Uterus (tissue), 4 donors: Measurements from ENCODE around the gene TRAPPC11. TPM values are rescaled to one million over a fixed set of nuclear protein-coding genes. Genes with fewer than 3 reads are reported as not detected.
"Not testable (repeated sequence)": the region's sequence is repeated elsewhere in the genome, so short reads cannot be mapped to it uniquely, and the experiment has no call there.

Experiments used
- DNase-seq, 2 donors: peaks; one replicate each; pipeline ENCODE4 v3.0.0-alpha.2; 2019 to 2020
- H3K27ac ChIP-seq, 2 donors: fragments of 200-600 bp; sonication (generic); 1 replicate in 1 of 2; 2 replicates in 1 of 2; pipeline ENCODE4 v1.5.1; 2016 to 2018
- H3K27me3 ChIP-seq, 2 donors: fragments of 200-600 bp; sonication (generic); one replicate each; pipeline ENCODE4 v1.5.1; 2018 to 2019; ENCODE audit warnings: control low read depth in 1 of 2
- H3K36me3 ChIP-seq, 2 donors: fragments of 200-600 bp; sonication (generic); one replicate each; pipeline ENCODE4 v1.5.1; 2019; ENCODE audit warnings: control low read depth in 1 of 2
- H3K4me1 ChIP-seq, 2 donors: fragments of 200-600 bp; sonication (generic); one replicate each; pipeline ENCODE4 v1.5.1; 2018 to 2019; ENCODE audit warnings: control low read depth in 1 of 2
- H3K4me3 ChIP-seq, 2 donors: fragments of 200-600 bp; sonication (generic); 1 replicate in 1 of 2; 2 replicates in 1 of 2; pipeline ENCODE4 v1.5.1; 2018 to 2019; ENCODE audit warnings: mild to moderate bottlenecking in 1 of 2
- H3K9me3 ChIP-seq, 2 donors: fragments of 200-600 bp; sonication (generic); one replicate each; pipeline ENCODE4 v1.5.1; 2019; ENCODE audit warnings: control low read depth in 1 of 2
- CTCF ChIP-seq, 4 experiments: fragments of 200-600 bp in 2 of 4; fragments of 450-650 bp in 2 of 4; sonication (generic) in 2 of 4; IDR thresholded peaks; one replicate each; pipeline ENCODE4 v1.5.1; 2016 to 2019; ENCODE audit warnings: antibody characterized with exemption in 4 of 4, mild to moderate bottlenecking in 2 of 4, moderate library complexity in 1 of 4
- POLR2A ChIP-seq, 2 donors: fragments of 450-650 bp; IDR thresholded peaks; one replicate each; pipeline ENCODE4 v1.6.1; 2016; ENCODE audit warnings: antibody characterized with exemption in 2 of 2, mild to moderate bottlenecking in 1 of 2, moderate library complexity in 1 of 2
- intact Hi-C: fragments of 100-400 bp; cut with DNase I; formaldehyde crosslinking; loops from one replicate; pipeline ENCODE4 v1.15.1; 2023; ENCODE audit warnings: low total_unique reads
- total RNA-seq, 4 donors: library from RNA; depleted of rRNA in 3 of 4; stranded (reverse); fragments of >200 nt in 3 of 4; gene quantifications; one replicate each; pipeline versions ENCODE4 v1.1.0 to v1.2.4, GENCODE V29; 2014 to 2023
- donor health status: DM: yes; HTN: yes; CAD: no.

Gene TRAPPC11
- total RNA-seq, 4 donors from 2014 or later, result 18.4 to 96.8 (median 53.5) TPM

GRCh38 chr4:183626168-183626567, 32.9 kb upstream of the TRAPPC11 start:
- no peak for DNase-seq
- intact Hi-C loops, result no loop called here
- H3K4me1 ChIP-seq, result no peaks in the 10 kb centered on the region
- no peak for TF ChIP-seq CTCF (IDR thresholded peaks at IDR 0.05)
- no peak for TF ChIP-seq POLR2A (IDR thresholded peaks at IDR 0.05)
- no peaks in the 10 kb centered on the region for H3K27me3 ChIP-seq
- no peak overlapping the region for H3K27ac ChIP-seq
- no peak overlapping the region for H3K4me3 ChIP-seq
- H3K9me3 ChIP-seq, result no peaks in the 10 kb centered on the region
- H3K36me3 ChIP-seq, result no peaks in the 10 kb centered on the region

DNA sequence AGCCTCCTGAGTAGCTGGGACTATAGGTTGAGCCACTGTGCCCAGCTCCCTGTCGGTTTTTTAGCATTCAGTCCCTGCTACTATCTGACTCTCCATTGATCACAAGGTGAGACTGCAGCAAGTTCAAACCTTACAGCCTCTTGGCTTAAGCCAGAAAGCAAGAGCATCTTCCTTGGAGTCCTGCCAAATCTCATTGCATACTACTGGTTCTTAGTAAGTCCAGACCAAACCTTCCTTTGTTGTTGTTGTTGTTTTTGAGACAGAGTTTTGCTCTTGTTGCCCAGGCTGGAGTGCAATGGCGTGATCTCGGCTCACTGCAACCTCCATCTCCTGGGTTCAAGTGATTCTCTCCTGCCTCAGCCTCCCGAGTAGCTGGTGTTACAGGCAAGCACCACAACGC, 31.8 kb upstream of the TRAPPC11 start:
- DNase-seq, H3K27me3 ChIP-seq, intact Hi-C loops, H3K4me1 ChIP-seq, H3K9me3 ChIP-seq, H3K4me3 ChIP-seq, H3K27ac ChIP-seq, H3K36me3 ChIP-seq: not testable (repeated sequence)

- no peaks in the 10 kb centered on the region for H3K27me3 ChIP-seq
- H3K36me3 ChIP-seq, result no peaks in the 10 kb centered on the region
- DNase-seq, result no peak
- H3K4me3 ChIP-seq, result no peak overlapping the region
- no peak overlapping the region for H3K27ac ChIP-seq
- intact Hi-C loops, result no loop called here
- TF ChIP-seq POLR2A (IDR thresholded peaks at IDR 0.05), result no peak
- no peak for TF ChIP-seq CTCF (IDR thresholded peaks at IDR 0.05)
- H3K9me3 ChIP-seq, result no peaks in the 10 kb centered on the region
- no peaks in the 10 kb centered on the region for H3K4me1 ChIP-seq
Measured at GRCh38 chr4:183627979-183628588, 31.0 kb upstream of the TRAPPC11 start.

- H3K9me3 ChIP-seq, result no peaks in the 10 kb centered on the region
- no peak for DNase-seq
- no peaks in the 10 kb centered on the region for H3K36me3 ChIP-seq
- intact Hi-C loops, result no loop called here
- no peak for TF ChIP-seq CTCF (IDR thresholded peaks at IDR 0.05)
- TF ChIP-seq POLR2A (IDR thresholded peaks at IDR 0.05), result no peak
- H3K4me1 ChIP-seq, result no peaks in the 10 kb centered on the region
- no peaks in the 10 kb centered on the region for H3K27me3 ChIP-seq
- H3K4me3 ChIP-seq, result no peak overlapping the region
- H3K27ac ChIP-seq, result no peak overlapping the region
Measured at GRCh38 chr4:183631577-183632198, 27.4 kb upstream of the TRAPPC11 start.

DNA sequence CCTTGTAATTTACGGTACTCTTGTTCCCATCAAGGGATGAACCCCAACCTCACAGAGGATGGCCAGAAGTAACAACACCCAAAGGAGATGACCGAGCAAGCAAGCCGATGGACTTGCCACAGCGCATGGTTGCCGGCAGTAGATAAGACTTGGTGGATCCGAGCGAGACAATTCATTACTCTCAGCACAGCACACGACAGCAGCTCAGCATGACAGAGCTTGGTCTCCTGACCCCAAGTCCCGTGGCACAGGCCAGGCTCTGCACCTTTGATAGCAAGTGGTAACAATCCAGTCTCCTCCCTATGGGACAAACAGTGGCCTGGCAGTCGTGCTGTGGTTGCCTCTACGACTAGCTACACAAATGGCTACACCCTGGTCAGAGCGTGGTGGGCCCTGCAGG, 26.4 kb upstream of the TRAPPC11 start:
- no peaks in the 10 kb centered on the region for H3K27me3 ChIP-seq
- no peaks in the 10 kb centered on the region for H3K36me3 ChIP-seq
- H3K4me3 ChIP-seq, result no peak overlapping the region
- H3K27ac ChIP-seq, result no peak overlapping the region
- no peaks in the 10 kb centered on the region for H3K4me1 ChIP-seq
- TF ChIP-seq POLR2A (IDR thresholded peaks at IDR 0.05), result no peak
- no peak for TF ChIP-seq CTCF (IDR thresholded peaks at IDR 0.05)
- DNase-seq, result no peak
- intact Hi-C loops, result no loop called here
- no peaks in the 10 kb centered on the region for H3K9me3 ChIP-seq
